GM21717 (cell line): ENCODE results near the gene PTPN18.
"Not testable (repeated sequence)": the region's sequence is repeated elsewhere in the genome, so short reads cannot be mapped to it uniquely, and the experiment has no call there.

Source experiments
- ATAC-seq: cut with Tn5 transposase; IDR thresholded peaks from one replicate; pipeline ENCODE4 v1.9.1; 2021; ENCODE audit warnings: mild to moderate bottlenecking, moderate library complexity; ENCODE audit not compliant: unreplicated experiment

Gene PTPN18

GRCh38 chr2:130355578-130356431 lies at the start of gene PTPN18:
PTPN18 (plus strand) TSS chr2:130356056; CDS start chr2:130356108, 52 bp downstream.
- peak; percentile 90 for ATAC-seq

GRCh38 chr2:130307850-130308249 lies 48.0 kb upstream of the PTPN18 start:
- no peak for ATAC-seq

GRCh38 chr2:130310881-130311280 lies 45.0 kb upstream of the PTPN18 start:
- no peak for ATAC-seq

GRCh38 chr2:130313812-130314334 lies 42.0 kb upstream of the PTPN18 start:
- no peak for ATAC-seq

GRCh38 chr2:130314377-130314776 lies 41.5 kb upstream of the PTPN18 start:
- ATAC-seq = no peak

GRCh38 chr2:130316596-130316995 lies 39.3 kb upstream of the PTPN18 start:
- ATAC-seq = no peak

GRCh38 chr2:130318906-130319305 lies 37.0 kb upstream of the PTPN18 start:
- ATAC-seq = no peak

GRCh38 chr2:130319536-130319935 lies 36.3 kb upstream of the PTPN18 start:
- ATAC-seq = no peak

GRCh38 chr2:130327703-130328527 lies 27.9 kb upstream of the PTPN18 start:
- no peak for ATAC-seq

GRCh38 chr2:130328710-130329109 lies 27.1 kb upstream of the PTPN18 start:
- no peak for ATAC-seq

GRCh38 chr2:130332271-130333073 lies 23.4 kb upstream of the PTPN18 start:
- ATAC-seq = peak; percentile 76

- not testable (repeated sequence) for ATAC-seq
These were observed 22.6 kb upstream of the PTPN18 start for GRCh38 chr2:130333253-130333652.

GRCh38 chr2:130334026-130334425 lies 21.8 kb upstream of the PTPN18 start:
- no peak for ATAC-seq

GRCh38 chr2:130335226-130335625 lies 20.6 kb upstream of the PTPN18 start:
- no peak for ATAC-seq

GRCh38 chr2:130336150-130336876 lies 19.5 kb upstream of the PTPN18 start:
- no peak for ATAC-seq

- no peak for ATAC-seq
These were observed 18.8 kb upstream of the PTPN18 start for GRCh38 chr2:130336877-130337734.

- ATAC-seq = no peak
These were observed 18.0 kb upstream of the PTPN18 start for GRCh38 chr2:130337735-130338325.

GRCh38 chr2:130338793-130339345 lies 17.0 kb upstream of the PTPN18 start:
- no peak for ATAC-seq
